Measurements from ENCODE around the gene AHCTF1. TPM values are rescaled to one million over a fixed set of nuclear protein-coding genes. Genes with fewer than 3 reads are reported as not detected.

AHCTF1 gene, protein sequence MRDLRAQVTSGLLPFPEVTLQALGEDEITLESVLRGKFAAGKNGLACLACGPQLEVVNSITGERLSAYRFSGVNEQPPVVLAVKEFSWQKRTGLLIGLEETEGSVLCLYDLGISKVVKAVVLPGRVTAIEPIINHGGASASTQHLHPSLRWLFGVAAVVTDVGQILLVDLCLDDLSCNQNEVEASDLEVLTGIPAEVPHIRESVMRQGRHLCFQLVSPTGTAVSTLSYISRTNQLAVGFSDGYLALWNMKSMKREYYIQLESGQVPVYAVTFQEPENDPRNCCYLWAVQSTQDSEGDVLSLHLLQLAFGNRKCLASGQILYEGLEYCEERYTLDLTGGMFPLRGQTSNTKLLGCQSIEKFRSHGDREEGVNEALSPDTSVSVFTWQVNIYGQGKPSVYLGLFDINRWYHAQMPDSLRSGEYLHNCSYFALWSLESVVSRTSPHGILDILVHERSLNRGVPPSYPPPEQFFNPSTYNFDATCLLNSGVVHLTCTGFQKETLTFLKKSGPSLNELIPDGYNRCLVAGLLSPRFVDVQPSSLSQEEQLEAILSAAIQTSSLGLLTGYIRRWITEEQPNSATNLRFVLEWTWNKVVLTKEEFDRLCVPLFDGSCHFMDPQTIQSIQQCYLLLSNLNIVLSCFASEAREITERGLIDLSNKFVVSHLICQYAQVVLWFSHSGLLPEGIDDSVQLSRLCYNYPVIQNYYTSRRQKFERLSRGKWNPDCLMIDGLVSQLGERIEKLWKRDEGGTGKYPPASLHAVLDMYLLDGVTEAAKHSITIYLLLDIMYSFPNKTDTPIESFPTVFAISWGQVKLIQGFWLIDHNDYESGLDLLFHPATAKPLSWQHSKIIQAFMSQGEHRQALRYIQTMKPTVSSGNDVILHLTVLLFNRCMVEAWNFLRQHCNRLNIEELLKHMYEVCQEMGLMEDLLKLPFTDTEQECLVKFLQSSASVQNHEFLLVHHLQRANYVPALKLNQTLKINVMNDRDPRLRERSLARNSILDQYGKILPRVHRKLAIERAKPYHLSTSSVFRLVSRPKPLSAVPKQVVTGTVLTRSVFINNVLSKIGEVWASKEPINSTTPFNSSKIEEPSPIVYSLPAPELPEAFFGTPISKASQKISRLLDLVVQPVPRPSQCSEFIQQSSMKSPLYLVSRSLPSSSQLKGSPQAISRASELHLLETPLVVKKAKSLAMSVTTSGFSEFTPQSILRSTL (N-terminal part only)
- 18.5 to 38.4 TPM (median 27.5 TPM) in 5 replicates for total RNA-seq (2022; extraction: Qiagen RNA extraction)

DNA sequence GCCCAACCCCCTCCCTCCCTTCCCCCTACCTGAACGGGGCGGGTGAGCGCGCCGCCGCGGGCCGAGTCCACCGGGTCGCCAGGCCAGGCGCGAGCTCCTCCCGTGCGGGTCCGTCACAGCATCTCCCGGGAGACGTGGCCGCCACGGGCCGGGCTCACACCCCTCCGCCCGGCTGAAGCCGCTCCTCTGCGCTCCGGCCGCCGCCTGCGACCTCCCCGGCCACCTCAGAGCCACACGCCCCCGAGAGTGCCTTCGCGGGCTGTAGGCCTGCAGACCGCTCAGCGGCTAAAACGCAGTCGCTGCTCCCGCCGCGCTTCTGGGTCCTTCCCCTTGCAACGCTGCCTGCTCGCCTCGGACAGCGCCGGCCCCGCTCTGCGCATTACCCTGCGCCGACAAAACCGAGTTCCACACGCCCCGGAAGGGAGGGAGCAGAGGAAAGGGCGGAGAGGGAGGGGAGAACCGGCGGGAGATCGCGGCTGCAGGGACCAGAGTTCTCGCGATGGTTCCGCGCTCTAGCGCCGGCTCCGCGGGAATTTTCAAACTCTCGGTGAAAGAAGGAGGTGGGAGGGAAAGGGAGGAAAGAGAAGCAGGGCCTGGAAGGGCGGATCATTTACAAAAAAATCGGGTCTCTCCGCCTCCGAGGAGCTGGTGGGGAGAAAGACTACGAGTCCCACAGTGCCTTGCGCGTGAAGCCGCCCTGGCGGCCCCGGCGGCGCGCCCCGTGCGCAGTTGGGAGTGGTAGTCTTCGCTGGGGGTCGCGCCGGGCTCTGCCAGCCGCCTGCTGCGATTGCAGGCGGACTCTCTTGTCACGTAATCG, at the start of gene AHCTF1:
AHCTF1 (minus strand) TSS at position 400 of the 817 bp plus-strand sequence. CDS start 13,578 bp downstream, outside the sequence.

Other genes with a start within 250 kb of the AHCTF1 start
- 44.2 to 48.6 TPM (median 46.8 TPM) in 5 replicates for gene SCCPDH, start 207.5 kb downstream of the AHCTF1 start, total RNA-seq (2022; extraction: Qiagen RNA extraction)
- gene ZNF695, start 76.1 kb upstream of the AHCTF1 start, total RNA-seq (2022; extraction: Qiagen RNA extraction) = 2.3 to 2.6 TPM (median 2.5 TPM) in 5 replicates
- gene ZNF670, start 146.9 kb upstream of the AHCTF1 start, total RNA-seq (2022; extraction: Qiagen RNA extraction) = 2.9 to 4.7 TPM (median 3.4 TPM) in 5 replicates
- gene ZNF669, start 172.4 kb upstream of the AHCTF1 start, total RNA-seq (2022; extraction: Qiagen RNA extraction) = 3.1 to 4.8 TPM (median 3.5 TPM) in 5 replicates
- 3.6 to 5.1 TPM (median 4.7 TPM) in 5 replicates for gene ZNF124, start 240.1 kb upstream of the AHCTF1 start, total RNA-seq (2022; extraction: Qiagen RNA extraction)

Data from A549 treated with Hydrocortisone at 1 μM for 4 hours (cell line).